ENCODE measurements around the gene POP4.

DNA sequence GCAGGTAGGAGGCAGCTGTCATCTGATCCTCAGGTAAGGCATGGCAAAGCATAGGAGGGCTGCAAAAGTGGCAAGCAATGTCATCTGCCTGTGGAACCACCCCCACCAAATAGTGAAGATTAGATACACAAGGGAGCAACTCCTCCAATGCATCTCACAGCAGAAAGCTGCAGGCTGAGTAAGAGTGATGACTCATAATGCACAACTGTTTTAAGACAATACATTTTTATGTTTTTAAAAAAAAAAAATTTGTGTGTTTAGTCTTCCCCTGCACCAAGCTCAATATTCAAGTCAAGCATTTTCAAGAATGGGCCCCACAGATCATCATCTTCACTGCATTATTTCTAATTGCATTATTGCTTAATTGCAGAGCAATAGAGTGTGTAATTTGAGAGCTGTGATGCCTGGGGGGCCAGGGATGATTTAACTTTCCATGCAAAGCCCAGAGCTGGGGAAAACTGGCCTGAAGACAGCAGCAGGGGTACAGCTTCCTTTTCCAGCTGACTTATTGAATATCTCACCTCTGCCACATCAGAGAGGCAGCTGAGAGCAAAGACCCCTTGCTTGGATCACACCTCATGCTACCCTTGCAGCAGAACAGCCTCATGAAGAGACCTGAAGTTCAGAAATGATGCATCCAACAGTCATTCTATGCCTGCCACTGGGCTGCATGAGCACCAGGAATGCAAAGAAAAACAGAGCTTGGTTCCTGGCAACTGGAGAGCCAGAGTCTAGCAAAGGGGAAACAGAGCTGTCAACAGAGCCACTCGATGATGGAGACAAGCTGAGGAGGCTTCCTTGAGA, 22.7 kb upstream of the POP4 start:
- TF ChIP-seq EP300 (IDR thresholded peaks at IDR 0.05), result no peak
- TF ChIP-seq, protein P1, sequence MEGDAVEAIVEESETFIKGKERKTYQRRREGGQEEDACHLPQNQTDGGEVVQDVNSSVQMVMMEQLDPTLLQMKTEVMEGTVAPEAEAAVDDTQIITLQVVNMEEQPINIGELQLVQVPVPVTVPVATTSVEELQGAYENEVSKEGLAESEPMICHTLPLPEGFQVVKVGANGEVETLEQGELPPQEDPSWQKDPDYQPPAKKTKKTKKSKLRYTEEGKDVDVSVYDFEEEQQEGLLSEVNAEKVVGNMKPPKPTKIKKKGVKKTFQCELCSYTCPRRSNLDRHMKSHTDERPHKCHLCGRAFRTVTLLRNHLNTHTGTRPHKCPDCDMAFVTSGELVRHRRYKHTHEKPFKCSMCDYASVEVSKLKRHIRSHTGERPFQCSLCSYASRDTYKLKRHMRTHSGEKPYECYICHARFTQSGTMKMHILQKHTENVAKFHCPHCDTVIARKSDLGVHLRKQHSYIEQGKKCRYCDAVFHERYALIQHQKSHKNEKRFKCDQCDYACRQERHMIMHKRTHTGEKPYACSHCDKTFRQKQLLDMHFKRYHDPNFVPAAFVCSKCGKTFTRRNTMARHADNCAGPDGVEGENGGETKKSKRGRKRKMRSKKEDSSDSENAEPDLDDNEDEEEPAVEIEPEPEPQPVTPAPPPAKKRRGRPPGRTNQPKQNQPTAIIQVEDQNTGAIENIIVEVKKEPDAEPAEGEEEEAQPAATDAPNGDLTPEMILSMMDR (IDR thresholded peaks at IDR 0.05), result no peak
